Measurements from ENCODE around the gene RUNDC3A. TPM values are rescaled to one million over a fixed set of nuclear protein-coding genes. Genes with fewer than 3 reads are reported as not detected.
"Not testable (repeated sequence)": the region's sequence is repeated elsewhere in the genome, so short reads cannot be mapped to it uniquely, and the experiment has no call there.

RUNDC3A gene
- total RNA-seq, 1 donor from 2014 or later: 0.60 TPM

- Mint-ChIP-seq H3K4me1 (no peaks in the 10 kb centered on the region), H3K4me3 (no peak overlapping the region), H3K27ac (no peak overlapping the region), H3K36me3 (no peaks in the 10 kb centered on the region), H3K9me3 (no peaks in the 10 kb centered on the region), H3K27me3 (ENCODE audit: low read depth) (peaks cover 7% of the 10 kb centered on the region)
- TF ChIP-seq, protein P1, sequence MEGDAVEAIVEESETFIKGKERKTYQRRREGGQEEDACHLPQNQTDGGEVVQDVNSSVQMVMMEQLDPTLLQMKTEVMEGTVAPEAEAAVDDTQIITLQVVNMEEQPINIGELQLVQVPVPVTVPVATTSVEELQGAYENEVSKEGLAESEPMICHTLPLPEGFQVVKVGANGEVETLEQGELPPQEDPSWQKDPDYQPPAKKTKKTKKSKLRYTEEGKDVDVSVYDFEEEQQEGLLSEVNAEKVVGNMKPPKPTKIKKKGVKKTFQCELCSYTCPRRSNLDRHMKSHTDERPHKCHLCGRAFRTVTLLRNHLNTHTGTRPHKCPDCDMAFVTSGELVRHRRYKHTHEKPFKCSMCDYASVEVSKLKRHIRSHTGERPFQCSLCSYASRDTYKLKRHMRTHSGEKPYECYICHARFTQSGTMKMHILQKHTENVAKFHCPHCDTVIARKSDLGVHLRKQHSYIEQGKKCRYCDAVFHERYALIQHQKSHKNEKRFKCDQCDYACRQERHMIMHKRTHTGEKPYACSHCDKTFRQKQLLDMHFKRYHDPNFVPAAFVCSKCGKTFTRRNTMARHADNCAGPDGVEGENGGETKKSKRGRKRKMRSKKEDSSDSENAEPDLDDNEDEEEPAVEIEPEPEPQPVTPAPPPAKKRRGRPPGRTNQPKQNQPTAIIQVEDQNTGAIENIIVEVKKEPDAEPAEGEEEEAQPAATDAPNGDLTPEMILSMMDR (IDR thresholded peaks at IDR 0.05; ENCODE audit: unreplicated experiment): no peak
- DNase-seq (ENCODE audit: low spot score in 2 of 2, unreplicated experiment in 2 of 2): no peak
Observed at GRCh38 chr17:44334727-44335126, 26.3 kb downstream of the RUNDC3A start.

- TF ChIP-seq, protein P1 (IDR thresholded peaks at IDR 0.05; ENCODE audit: unreplicated experiment): no peak
- peaks cover 7% of the 10 kb centered on the region for H3K27me3 Mint-ChIP-seq (ENCODE audit: low read depth)
- H3K36me3 Mint-ChIP-seq: no peaks in the 10 kb centered on the region
- DNase-seq (ENCODE audit: low spot score in 2 of 2, unreplicated experiment in 2 of 2): no peak
- H3K4me3 Mint-ChIP-seq: no peak overlapping the region
- H3K9me3 Mint-ChIP-seq: no peaks in the 10 kb centered on the region
- no peak overlapping the region for H3K27ac Mint-ChIP-seq
- H3K4me1 Mint-ChIP-seq: no peaks in the 10 kb centered on the region
Observed at GRCh38 chr17:44335564-44335963, 27.2 kb downstream of the RUNDC3A start.

DNA sequence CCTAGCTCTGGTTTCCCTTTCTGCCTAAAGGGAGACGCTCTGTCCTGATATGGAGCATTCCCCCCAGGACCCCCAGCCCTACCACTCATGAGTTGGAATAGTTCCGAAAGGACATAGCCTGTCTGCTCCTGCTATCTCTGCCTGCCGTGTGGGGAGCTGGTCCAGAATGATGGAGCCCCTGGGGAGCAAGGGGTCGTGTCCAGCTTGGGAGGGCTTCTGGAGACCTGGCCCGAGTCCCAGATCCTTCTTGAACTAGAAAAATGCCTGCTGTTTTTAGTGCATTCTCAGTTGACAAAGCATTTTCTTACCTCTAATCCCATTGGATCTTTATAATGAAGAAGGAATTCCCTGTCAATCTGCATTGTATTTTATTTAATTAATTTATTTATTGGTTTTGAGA, 27.6 kb downstream of the RUNDC3A start:
- Mint-ChIP-seq H3K27ac (no peak overlapping the region), H3K27me3 (ENCODE audit: low read depth) (peaks cover 7% of the 10 kb centered on the region), H3K9me3 (no peaks in the 10 kb centered on the region), H3K4me3 (no peak overlapping the region), H3K4me1 (no peaks in the 10 kb centered on the region), H3K36me3 (no peaks in the 10 kb centered on the region)
- TF ChIP-seq, protein P1 (IDR thresholded peaks at IDR 0.05; ENCODE audit: unreplicated experiment): no peak
- DNase-seq (ENCODE audit: low spot score in 2 of 2, unreplicated experiment in 2 of 2): no peak

DNA sequence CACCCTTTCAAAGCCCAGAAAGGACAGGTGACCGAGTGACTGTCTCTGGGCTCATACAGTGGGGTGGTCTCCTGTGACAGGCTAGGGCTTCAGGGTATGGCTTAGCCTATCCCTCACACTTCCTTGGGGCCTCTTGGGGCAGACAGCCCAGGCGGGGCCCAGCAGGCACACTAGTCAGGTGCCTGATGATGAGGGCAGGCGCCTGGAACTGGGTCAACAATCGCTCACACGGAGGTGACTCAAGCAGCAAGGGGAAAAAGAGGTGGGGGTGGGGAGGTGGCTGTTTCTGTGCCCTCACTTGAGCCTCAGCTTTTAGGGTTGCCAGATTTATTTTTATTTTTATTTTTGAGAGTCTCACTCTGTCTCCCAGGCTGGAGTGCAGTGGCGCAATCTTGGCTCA, 30.3 kb downstream of the RUNDC3A start:
- Mint-ChIP-seq H3K27me3 (ENCODE audit: low read depth) (peaks cover 7% of the 10 kb centered on the region), H3K4me3 (no peak overlapping the region), H3K4me1 (no peaks in the 10 kb centered on the region), H3K27ac (no peak overlapping the region), H3K36me3 (no peaks in the 10 kb centered on the region), H3K9me3 (no peaks in the 10 kb centered on the region)
- TF ChIP-seq, protein P1 (IDR thresholded peaks at IDR 0.05; ENCODE audit: unreplicated experiment): no peak
- DNase-seq (ENCODE audit: low spot score in 2 of 2, unreplicated experiment in 2 of 2): no peak

DNA sequence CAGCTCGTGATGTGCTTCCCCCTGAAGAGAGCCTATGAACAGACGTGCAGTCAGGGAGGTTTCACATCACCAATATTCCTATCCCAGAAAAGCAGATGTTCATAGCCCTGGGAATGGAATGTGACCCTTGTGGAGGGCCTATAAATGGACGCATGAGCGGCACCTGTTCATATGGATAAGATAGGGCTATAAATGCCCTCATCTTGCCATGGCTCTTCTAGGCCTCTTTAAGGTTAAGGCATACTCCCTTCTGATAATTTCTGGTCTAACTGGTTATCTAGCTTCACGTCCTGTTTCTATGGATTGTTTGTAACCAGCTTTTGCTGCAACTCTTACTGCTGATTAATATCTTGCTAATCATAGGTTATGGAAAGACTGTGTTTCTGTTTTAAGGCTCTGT, 32.2 kb downstream of the RUNDC3A start:
- H3K4me1 Mint-ChIP-seq; H3K9me3 Mint-ChIP-seq; H3K27ac Mint-ChIP-seq; H3K36me3 Mint-ChIP-seq; H3K4me3 Mint-ChIP-seq; DNase-seq (ENCODE audit: low spot score in 2 of 2, unreplicated experiment in 2 of 2); H3K27me3 Mint-ChIP-seq (ENCODE audit: low read depth): not testable (repeated sequence)

GRCh38 chr17:44343510-44344209, 35.3 kb downstream of the RUNDC3A start:
- Mint-ChIP-seq H3K4me3 (no peak overlapping the region), H3K4me1 (peaks cover 12% of the 10 kb centered on the region), H3K27me3 (ENCODE audit: low read depth) (no peaks in the 10 kb centered on the region), H3K27ac (peak overlapping the region; percentile 8), H3K9me3 (no peaks in the 10 kb centered on the region), H3K36me3 (no peaks in the 10 kb centered on the region)
- no peak for DNase-seq (ENCODE audit: low spot score in 2 of 2, unreplicated experiment in 2 of 2)
- TF ChIP-seq, protein P1 (IDR thresholded peaks at IDR 0.05; ENCODE audit: unreplicated experiment): no peak

Measured in mesothelial cell of epicardium (in vitro differentiated cells).